GM19372 (cell line): ENCODE results near the gene C1orf52.
"Not testable (repeated sequence)": the region's sequence is repeated elsewhere in the genome, so short reads cannot be mapped to it uniquely, and the experiment has no call there.

Experiments
- ATAC-seq: cut with Tn5 transposase; IDR thresholded peaks from one replicate; pipeline ENCODE4 v1.9.1; 2021; ENCODE audit warnings: mild to moderate bottlenecking, low read depth, moderate library complexity; ENCODE audit not compliant: unreplicated experiment

The C1orf52 gene

DNA sequence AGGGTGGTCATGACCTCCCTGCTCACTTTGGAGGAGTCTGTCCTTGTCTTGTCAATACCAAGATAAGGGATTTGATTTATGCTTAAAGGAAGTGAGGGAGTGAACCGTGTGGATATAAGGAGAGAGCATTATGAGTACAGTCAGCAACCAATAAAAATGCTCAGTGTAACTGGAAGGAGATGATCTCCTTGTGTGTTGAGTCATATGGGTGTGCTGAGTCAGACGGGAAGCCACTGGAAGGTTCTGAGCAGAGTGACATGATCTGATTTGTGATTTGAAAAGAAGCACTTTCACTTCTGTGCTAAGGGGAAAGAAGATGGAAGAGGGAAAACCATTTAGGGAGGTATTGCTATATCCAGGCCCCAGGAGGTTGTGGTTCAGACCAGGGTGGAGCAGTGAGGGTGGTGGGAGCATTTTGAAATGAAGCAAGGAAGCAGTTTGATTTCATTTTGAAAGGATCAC lies 19.4 kb upstream of the C1orf52 start:
- ATAC-seq: no peak

DNA sequence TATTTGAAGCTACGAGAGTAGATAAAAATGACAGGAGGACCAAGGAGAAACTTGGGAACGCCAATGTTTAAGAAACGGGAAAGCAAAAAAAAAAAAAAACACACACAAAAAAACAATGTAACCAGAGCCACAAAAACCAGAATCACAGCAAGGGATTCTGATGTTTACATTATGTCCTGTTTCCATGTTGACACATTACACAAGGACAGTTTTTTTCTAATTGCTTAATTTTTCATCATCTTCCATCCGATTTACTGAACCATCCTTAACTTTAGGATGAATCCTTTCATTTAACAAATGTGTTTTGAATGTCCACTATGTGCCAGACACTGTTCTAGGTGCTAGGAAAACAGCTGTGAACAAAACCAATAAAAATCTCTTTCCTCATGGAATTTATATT lies 18.3 kb upstream of the C1orf52 start:
- ATAC-seq: no peak

DNA sequence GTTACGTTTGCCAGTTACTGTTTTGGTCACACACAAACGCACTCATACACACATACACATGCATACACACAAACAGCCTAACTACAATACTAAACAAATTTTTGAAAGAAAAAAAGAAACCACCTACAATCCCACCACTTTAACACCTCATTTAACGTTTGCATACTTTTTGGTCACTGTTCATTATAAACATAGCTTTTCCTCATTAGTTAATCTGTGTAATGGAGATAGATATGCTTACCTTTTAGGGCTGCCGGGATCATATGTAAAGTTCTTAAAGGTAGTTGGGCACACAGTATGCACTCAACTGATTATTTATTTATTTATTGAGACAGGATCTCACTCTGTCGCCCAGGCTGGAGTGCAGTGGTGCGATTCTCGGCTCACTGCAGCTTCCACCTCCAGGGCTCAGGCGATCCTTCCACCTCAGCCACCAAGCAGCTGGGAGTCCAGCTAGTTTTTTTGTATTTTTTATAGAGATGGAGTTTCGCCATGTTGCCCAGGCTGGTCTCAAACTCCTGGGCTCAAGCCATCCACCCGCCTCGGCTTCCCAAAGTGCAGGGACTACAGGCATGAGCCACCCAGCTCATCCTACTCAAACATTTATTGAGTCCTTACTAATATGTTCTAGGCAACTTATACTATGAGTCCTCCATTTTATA lies 17.6 kb upstream of the C1orf52 start:
- no peak for ATAC-seq

DNA sequence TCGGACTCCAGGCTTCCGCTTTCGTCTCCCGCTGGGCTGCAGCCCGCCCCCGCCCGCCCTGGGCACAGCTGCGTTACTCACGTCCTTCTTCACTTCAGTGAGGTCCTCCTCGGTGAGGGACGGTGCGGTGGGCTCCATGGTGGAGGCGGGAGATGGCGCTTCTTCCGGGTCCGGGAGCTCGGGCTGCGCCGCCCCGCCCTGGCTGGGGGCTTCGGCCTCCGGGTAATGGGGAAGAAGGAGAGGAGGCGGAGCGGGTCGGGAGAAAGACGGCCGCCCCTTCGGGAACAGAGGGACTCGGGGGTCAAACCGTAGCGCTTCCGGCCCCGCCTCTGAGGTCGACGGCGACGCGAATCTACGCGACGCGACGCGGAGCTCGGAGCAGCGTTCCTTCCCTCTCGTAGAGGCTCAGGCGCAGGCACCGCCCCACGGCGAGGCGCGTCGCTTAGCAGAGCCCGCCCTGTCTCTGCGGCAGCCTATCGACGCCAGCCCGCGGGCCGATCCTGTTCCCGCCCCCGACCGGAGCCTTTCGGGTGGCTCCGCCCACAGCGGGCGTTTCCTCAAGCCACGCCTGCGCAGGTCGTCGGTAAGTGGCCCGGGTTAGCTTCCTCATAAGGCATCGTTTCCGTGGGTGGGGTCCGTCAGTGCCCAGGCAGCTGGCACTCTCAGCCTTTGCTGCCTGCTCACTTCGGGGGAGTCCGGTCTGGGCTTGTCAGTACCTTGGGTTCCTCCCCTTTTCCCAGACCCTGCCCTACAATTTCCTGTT lies 16.9 kb upstream of the C1orf52 start, which contains the start of gene BCL10:
Gene BCL10, minus strand, starts transcription at position 418 of the 763 bp plus-strand sequence. Its CDS starts 280 bp downstream, at position 138.
- peak; percentile 95 for ATAC-seq

DNA sequence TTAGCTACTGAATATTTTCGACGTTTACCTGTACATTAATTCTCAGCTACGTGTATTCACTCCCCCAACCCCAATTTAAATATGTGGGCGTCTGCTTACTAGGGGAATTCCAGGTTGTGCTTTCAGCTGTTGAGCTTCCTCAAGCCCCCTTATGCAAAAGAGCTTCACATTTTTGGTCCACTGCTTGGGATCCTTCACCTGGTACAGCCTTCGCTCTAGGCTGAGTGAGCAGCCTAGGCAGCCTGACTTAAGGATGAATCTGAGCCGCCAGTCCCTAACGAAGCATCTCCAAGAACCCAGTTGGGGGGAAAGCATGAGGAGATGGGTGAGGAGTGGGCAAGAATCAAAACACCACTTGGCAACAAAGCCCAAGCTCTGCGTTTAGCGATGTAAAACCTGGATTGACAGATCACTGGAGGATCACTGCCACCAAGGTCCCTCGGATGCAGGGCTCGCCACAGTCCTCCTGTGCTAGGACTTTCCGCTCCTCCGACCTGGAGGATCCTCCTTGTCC lies 16.3 kb upstream of the C1orf52 start:
- no peak for ATAC-seq

DNA sequence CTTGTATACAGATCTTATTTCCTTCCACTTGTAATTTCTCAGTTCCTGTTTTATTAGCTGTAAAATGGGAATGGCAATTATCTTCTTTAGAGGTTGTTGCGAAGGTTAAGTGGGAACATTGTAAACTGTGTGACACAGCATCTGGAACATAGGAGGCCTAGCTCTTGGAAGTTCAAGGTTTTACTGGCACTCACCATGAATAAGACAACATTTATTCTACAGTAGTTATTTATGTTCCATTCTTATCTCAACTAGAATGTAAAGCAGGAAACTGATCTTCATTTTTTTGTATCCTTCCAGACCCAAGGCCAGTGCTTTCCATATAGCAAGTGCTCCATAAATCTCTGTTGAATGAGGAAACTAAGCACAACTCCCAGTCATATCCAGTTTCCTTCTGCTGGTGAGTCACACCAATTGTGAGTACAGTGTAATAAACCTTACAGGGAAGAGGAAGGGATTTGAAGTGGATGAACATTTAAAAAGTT lies 15.5 kb upstream of the C1orf52 start:
- no peak for ATAC-seq

DNA sequence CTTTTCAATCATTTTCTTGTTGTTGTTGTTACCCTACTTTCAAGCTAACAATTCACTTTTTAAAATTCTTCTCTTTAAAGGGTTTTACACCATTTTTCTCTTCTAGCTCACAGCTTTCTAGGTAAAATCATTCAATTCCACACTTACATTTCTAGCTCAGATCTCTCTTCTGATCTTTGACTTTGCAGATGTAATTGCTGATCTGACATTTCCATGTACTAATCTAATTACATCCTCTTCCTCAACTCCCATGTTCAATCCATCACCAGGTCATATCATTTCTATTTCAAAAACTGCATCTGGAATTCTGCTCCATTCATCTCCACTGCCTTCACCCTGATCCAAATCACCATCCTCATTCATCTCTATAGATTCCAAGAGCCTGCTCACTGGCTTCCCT lies 13.9 kb upstream of the C1orf52 start:
- no peak for ATAC-seq

DNA sequence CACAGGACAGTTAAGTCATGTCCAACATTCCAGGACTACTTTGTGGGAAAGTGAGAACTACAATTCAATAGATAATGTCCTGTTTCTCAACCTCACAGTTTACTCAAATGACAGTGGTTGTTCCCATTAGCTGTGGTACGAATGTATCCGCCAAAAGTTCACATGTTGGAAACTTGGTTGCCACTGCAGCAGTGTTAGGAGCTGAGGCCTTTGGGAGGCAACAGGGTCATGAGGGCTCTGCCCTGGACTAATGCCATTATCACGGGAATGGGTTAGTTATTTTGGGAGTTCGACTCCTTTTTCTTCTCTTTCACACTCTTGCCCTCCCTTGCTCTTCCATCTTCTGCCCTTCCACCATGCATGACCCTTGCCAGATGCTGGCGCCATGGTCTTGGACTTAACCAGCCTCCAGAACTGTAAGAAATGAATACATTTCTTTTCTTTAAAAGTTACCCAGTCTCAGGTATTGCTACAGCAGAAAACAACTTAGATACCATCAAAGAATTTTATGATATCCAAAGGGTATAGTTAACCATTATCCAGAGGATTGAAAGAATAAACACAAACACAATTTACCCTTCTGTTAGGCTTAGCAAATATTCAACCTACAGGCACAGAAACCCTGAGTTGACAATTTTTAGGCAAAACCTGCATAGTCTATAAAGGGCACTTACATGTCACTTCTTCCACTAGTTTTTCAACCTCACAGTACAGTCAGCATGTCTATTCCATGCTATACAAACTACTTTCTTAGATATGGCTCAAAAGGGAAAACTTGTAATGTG lies 9.5 kb upstream of the C1orf52 start:
- ATAC-seq: no peak

DNA sequence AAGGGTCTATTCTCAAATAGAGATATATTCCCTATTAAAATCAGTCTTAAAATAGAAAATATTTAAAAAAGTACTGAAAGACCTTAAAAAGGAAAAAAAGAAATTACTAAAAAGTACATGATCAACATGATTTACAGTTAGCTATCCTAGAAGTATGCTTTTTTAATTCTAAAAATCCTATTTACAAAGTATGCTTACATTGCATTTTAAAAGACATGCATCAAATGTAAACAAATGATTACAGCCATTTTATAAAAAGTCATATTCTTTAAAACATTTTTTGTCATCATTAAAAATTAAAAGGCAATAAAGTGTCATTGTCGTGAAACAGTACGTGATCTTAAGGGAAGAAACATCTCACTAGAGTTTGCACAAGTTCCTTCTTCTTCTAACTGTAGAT lies 7.9 kb upstream of the C1orf52 start:
- no peak for ATAC-seq

DNA sequence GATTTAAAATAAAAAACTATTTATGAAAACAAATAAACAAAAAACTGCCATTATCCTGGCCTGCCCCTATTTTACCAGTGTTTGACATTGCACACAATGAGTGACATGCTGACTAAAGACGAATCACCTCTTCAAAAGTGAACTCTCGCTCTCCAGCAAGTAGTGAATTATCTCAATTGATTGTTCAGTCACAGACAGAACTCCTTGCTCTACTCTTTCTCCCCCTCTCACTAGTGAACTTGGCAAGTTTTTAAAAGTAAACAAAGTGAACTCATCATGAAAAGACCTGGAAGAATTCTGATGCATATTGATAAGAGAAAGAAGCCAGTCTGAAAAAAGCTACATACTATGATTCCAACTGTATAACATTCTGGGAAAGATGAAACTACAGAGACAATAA lies 4.7 kb upstream of the C1orf52 start:
- ATAC-seq: no peak

DNA sequence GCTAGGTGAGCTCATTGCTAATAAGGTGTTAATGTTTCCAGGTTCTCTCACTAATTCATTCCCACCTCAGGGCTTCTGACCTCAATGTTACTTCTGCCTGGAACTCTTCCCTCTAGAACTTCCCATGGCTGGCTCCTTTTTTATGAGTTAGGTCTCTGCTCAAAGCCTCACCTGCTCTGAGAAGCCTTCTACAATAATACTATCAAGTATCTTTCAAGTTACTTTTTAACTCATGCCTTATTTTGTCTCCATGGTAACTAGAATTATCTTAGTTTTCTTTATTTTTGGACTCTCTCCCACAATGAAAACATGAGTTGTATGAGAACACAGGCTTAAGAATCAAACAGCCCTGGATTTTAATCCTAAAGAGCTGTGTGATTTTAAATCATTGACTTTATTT lies 3.5 kb upstream of the C1orf52 start:
- ATAC-seq: no peak

DNA sequence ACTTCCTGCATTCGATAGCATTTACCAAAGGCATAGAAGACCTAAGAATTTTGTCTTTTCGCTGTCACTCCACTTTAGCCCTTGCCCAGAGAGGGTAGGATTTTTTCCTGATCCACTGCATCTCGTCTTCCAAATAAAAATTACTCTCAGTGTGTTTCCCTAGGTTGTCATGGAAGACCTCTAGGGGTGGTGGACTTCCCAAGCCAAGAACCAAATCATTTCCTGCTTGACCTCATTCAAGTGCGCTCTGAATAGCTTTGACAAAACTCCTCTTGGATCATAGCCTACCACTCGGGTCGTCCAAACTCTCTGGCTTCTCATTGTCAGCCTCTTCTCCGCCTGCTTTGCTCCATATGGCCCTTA lies 431 bp upstream of the C1orf52 start:
- ATAC-seq: no peak

DNA sequence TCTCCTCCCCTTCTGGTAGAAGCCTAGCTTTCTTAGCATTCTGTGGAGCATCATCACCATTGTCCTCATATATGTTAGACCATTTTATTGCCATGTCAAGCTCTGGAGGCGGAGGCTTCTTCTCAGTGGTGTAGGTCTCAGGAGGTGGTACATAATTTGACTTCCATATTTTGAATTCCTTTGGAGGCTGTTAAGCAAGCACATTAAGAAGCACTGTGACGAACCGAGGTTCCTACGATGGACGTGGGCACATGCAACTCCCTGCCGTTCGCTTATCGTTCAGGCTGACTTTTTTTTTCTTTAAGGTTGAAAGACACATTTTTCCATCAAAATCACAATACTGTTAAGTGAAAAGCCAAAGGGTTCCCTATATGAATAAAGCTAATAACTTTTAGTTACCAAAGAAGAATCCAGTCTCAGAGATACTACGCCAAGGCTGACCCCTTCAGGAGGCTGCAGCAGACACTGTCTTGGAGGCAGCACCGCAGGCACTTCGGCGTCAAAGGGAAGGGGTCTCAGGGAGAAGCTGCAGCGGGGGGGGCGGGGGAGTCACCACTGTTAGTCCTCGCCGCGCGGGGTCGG lies 835 bp downstream of the C1orf52 start:
- ATAC-seq: no peak

DNA sequence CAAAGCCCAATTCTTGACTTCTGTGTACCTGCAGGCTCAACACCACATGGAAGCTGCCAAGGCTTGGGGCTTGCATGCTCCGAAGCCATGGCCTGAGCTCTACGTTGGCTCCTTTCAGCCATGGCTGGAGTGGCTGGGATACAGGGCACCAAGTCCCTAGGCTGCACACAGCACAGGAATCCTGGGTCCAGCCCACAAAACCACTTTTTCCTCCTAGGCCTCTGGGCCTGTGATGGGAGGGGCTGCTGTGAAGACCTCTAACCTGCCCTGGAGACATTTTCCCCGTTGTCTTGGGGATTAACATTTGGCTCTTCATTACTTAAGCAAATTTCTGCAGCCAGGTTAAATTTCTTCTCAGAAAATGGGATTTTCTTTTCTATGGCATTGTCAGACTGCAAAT lies 10.4 kb downstream of the C1orf52 start:
- not testable (repeated sequence) for ATAC-seq

DNA sequence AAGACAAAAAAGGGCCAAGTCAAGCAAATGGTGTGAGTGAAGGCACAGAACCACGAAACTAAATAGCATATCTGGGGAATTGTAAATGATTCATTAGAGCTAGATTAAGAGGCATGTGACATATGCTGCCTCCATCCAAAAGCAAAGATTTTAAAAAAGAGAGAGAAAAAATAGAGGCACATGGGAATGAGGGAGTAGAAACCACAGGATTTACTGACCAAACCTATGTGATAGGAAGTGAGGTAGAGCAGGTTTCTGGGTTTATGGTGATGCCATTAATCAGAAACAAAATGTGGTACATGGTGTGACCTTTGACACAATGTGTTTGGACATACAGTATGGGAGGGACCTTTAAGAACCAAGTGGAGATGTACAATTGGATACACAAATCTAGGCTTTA lies 13.6 kb downstream of the C1orf52 start:
- no peak for ATAC-seq

DNA sequence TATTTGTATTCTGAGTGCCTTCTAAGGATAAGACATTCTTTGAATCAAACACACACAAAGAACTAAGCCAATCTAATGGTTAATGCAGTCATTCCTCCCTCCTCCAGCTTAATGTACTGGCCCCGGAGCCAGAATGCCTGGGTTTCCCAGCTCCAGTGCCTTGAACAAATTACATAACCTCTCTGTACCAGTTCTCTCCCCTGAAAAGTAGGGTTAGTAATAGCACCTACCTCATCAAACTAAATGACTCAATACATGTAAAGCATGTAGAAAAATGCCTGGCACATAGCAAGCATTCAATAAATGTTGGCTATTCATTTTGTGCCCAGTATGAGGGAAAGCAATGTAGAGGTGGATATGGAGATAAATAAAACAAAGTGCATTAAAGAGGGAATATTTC lies 14.0 kb downstream of the C1orf52 start:
- no peak for ATAC-seq

DNA sequence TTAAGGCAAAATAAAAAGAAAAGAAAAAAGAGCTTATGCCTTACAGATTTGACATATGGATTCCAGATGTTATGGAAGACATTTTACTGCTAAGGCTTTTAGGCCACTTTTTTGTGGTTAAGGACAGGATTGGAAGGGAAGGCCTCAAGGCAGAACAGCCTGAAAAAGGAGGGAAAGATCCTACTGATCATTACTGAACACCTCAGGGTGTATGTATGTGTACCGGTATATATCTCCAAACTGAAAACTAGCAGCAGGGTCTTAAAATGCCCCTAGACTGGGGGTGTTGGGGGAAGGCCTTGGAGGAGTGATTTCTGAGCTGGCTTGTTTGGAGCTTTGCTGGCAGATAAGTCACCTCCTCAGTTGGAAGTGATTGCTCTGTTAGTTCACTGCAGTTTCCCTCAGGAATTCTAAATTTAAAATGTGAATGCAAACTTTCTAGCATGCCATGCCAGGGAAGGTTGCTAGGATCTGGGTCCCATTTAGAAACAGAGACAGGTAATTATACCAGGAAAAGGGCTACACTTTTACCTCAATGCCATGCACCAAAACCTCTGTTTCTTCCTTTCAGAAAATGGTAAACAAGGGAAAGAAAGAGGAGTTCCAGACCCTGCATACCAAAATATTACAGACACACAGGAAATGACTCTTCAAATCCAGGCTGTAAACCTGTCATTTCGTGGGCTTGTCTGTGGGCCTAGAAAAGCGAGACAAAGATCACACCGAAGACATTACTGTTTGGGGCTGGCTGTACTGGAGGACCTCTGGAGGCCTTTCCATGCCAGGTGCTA lies 15.0 kb downstream of the C1orf52 start:
- ATAC-seq: no peak

DNA sequence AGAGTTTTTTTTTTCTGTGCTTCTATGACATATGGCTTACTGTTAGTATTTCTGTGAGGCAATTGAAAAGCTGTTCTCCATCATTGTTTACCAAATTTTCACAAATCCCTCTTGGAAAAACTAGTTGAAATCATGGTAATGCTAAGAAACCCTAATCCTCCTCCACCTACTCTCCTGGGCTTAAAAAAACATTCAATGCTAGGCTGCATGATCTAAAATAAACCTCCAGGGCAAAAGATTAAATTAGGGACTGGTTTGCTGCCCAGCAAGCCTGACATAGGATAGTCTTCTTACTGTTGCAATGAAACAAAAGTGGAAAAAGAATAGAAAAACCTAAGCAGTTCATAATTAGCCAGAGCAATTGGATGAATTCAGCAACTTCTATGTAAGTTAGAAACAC lies 16.1 kb downstream of the C1orf52 start:
- no peak for ATAC-seq

DNA sequence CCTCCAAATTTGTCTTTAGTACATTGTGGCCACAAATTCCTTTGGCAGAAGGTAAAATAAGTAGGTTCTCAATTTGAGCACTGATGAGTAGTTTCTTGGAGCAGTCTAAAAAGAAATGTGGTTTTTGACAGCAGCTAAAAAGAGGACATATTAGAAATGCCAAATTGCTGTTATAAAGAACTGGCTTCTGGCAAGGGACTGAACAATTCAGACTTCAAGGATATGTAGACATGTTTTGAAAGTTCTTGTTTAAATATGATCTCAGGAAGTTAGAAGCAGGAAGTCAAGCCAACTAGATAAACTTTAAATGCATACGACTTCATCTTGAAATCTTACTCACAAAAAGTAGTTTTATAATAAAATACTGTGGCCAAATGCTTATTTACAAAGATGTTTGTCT lies 18.8 kb downstream of the C1orf52 start:
- ATAC-seq: no peak

DNA sequence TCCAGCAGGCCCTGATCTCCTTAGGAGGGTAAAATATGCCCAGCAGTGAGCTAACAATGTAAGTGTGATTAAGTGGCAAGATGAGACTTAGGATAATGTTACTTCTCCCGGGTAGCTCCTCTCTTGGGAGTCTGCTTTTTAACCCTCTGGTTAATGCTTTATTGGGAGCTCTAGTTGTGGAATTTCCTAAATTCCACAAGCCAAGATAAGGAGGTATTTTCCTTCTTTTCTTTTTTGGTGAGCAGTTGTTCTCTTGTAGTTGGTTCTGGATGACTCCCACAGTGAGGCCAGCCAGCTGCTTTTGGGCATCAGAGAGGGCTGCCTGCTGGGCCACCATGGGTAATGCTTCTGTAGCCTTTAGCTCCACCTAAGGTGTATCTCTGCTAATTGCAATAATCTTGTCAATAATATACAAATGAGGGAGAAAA lies 19.3 kb downstream of the C1orf52 start:
- no peak for ATAC-seq
